C4-2B (cell line): ENCODE measurements around the gene MTG2.
A peak's percentile ranks its signal among the peaks of the same experiment; 100 is the strongest.

Source experiments
- H3K27ac ChIP-seq: fragments of 450-650 bp; 2 replicates; pipeline ENCODE4 v1.5.1; 2017
- CTCF ChIP-seq: fragments of 450-650 bp; conservative IDR thresholded peaks from 2 replicates; pipeline ENCODE4 v1.5.1; 2017; ENCODE audit warnings: mild to moderate bottlenecking
- ZFX ChIP-seq: fragments of 450-650 bp; IDR thresholded peaks from 2 replicates; pipeline ENCODE4 v1.6.1; 2017

MTG2 gene

GRCh38 chr20:62202083-62202395, 19.2 kb downstream of the MTG2 start:
- TF ChIP-seq ZFX, result no peak
- no peak for TF ChIP-seq CTCF
- 0 out of 2 replicates have a peak overlapping the region, but pooled peaks have one; percentile 1 for H3K27ac ChIP-seq

- H3K27ac ChIP-seq, result no peak overlapping the region
- TF ChIP-seq CTCF (no peak), ZFX (no peak)
Observed at GRCh38 chr20:62202676-62203377, 20.0 kb downstream of the MTG2 start.

GRCh38 chr20:62203378-62204030, 20.7 kb downstream of the MTG2 start:
- no peak overlapping the region for H3K27ac ChIP-seq
- TF ChIP-seq CTCF (no peak), ZFX (no peak)

GRCh38 chr20:62205618-62206387, 23.0 kb downstream of the MTG2 start:
- TF ChIP-seq ZFX (no peak), CTCF (no peak)
- H3K27ac ChIP-seq, result no peak overlapping the region

- TF ChIP-seq ZFX (no peak), CTCF (no peak)
- no peak overlapping the region for H3K27ac ChIP-seq
Observed at GRCh38 chr20:62206388-62206775, 23.6 kb downstream of the MTG2 start.

GRCh38 chr20:62208061-62208794, 25.4 kb downstream of the MTG2 start:
- H3K27ac ChIP-seq, result no peak overlapping the region
- TF ChIP-seq CTCF, result no peak
- no peak for TF ChIP-seq ZFX
